ENCODE measurements around the gene GOSR1. TPM values are rescaled to one million over a fixed set of nuclear protein-coding genes. Genes with fewer than 3 reads are reported as not detected.
"Not testable (repeated sequence)": the region's sequence is repeated elsewhere in the genome, so short reads cannot be mapped to it uniquely, and the experiment has no call there.

Gene GOSR1
- total RNA-seq, 2 experiments from 2014 or later, result 43.2 to 45.6 TPM

- ATAC-seq (ENCODE audit: poor library complexity), result no peak
Measured at GRCh38 chr17:30458371-30458770, 18.8 kb upstream of the GOSR1 start.

GRCh38 chr17:30458797-30459413, 18.3 kb upstream of the GOSR1 start:
- intact Hi-C loops (cut with DNase I, micrococcal nuclease); H3K4me1 ChIP-seq (ENCODE audit: insufficient read depth, low read length); ATAC-seq (ENCODE audit: poor library complexity); POLR2A ChIA-PET; DNase-seq; H3K4me3 ChIP-seq (ENCODE audit: low read length); H3K27ac ChIP-seq (ENCODE audit: low read depth in 1 of 2, low read length in 2 of 2); H3K4me1 Mint-ChIP-seq (ENCODE audit: low read depth); H3K27ac Mint-ChIP-seq; H3K9me3 Mint-ChIP-seq; H3K4me3 Mint-ChIP-seq; H3K27me3 Mint-ChIP-seq; H3K27me3 ChIP-seq (ENCODE audit: control insufficient read depth in 1 of 2, insufficient read depth in 2 of 2, low read length in 2 of 2); H3K9me3 ChIP-seq (ENCODE audit: control insufficient read depth in 1 of 2, insufficient read depth in 1 of 2, low read length in 2 of 2): not testable (repeated sequence)
- H3K36me3 Mint-ChIP-seq (ENCODE audit: low read depth), result peaks cover 80% of the 10 kb centered on the region
- peaks cover 48% of the 10 kb centered on the region for H3K36me3 ChIP-seq (ENCODE audit: insufficient read depth, low read length)
- CTCF ChIA-PET, result interaction anchor here (0.6 kb wide), 1 partner anchor 27 kb away, joined by 3 read pairs; no protein-coding TSS in a partner anchor

More at GRCh38 chr17:30458371-30458770, 18.8 kb upstream of the GOSR1 start:
- TF ChIP-seq, protein P1, sequence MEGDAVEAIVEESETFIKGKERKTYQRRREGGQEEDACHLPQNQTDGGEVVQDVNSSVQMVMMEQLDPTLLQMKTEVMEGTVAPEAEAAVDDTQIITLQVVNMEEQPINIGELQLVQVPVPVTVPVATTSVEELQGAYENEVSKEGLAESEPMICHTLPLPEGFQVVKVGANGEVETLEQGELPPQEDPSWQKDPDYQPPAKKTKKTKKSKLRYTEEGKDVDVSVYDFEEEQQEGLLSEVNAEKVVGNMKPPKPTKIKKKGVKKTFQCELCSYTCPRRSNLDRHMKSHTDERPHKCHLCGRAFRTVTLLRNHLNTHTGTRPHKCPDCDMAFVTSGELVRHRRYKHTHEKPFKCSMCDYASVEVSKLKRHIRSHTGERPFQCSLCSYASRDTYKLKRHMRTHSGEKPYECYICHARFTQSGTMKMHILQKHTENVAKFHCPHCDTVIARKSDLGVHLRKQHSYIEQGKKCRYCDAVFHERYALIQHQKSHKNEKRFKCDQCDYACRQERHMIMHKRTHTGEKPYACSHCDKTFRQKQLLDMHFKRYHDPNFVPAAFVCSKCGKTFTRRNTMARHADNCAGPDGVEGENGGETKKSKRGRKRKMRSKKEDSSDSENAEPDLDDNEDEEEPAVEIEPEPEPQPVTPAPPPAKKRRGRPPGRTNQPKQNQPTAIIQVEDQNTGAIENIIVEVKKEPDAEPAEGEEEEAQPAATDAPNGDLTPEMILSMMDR (IDR thresholded peaks at IDR 0.05), result no peak
- H3K27ac ChIP-seq (ENCODE audit: low read depth in 1 of 2, low read length in 2 of 2), result no peak overlapping the region
- peaks cover 51% of the 10 kb centered on the region for H3K36me3 ChIP-seq (ENCODE audit: insufficient read depth, low read length)
- no peak overlapping the region for H3K27ac Mint-ChIP-seq
- intact Hi-C loops (cut with DNase I, micrococcal nuclease), result no loop called here
- H3K4me3 ChIP-seq (ENCODE audit: low read length), result no peak overlapping the region
- no peaks in the 10 kb centered on the region for H3K4me1 Mint-ChIP-seq (ENCODE audit: low read depth)
- H3K9me3 ChIP-seq (ENCODE audit: control insufficient read depth in 1 of 2, insufficient read depth in 1 of 2, low read length in 2 of 2), result no peaks in the 10 kb centered on the region
- CTCF ChIA-PET, result interaction anchor here (0.6 kb wide), 1 partner anchor 27 kb away, joined by 3 read pairs; no protein-coding TSS in a partner anchor
- H3K27me3 Mint-ChIP-seq, result no peaks in the 10 kb centered on the region
- no peaks in the 10 kb centered on the region for H3K9me3 Mint-ChIP-seq
- H3K36me3 Mint-ChIP-seq (ENCODE audit: low read depth), result peaks cover 80% of the 10 kb centered on the region
- no peak overlapping the region for H3K4me3 Mint-ChIP-seq
- POLR2A ChIA-PET, result no interaction called here
- no peak for DNase-seq
- H3K4me1 ChIP-seq (ENCODE audit: insufficient read depth, low read length), result no peaks in the 10 kb centered on the region
- H3K27me3 ChIP-seq (ENCODE audit: control insufficient read depth in 1 of 2, insufficient read depth in 2 of 2, low read length in 2 of 2), result no peaks in the 10 kb centered on the region

GRCh38 chr17:30468465-30468864, 8.7 kb upstream of the GOSR1 start:
- H3K36me3 Mint-ChIP-seq (ENCODE audit: low read depth), result peaks cover 26% of the 10 kb centered on the region

More at GRCh38 chr17:30468465-30468864, 8.7 kb upstream of the GOSR1 start:
- Histone ChIP-seq H3K27me3 (ENCODE audit: control insufficient read depth in 1 of 2, insufficient read depth in 2 of 2, low read length in 2 of 2) (peaks cover 0 to 4% of the 10 kb centered on the region in 2 experiments), H3K9me3 (ENCODE audit: control insufficient read depth in 1 of 2, insufficient read depth in 1 of 2, low read length in 2 of 2) (no peaks in the 10 kb centered on the region), H3K36me3 (ENCODE audit: insufficient read depth, low read length) (peaks cover 8% of the 10 kb centered on the region), H3K4me3 (ENCODE audit: low read length) (no peak overlapping the region), H3K4me1 (ENCODE audit: insufficient read depth, low read length) (no peaks in the 10 kb centered on the region), H3K27ac (ENCODE audit: low read depth in 1 of 2, low read length in 2 of 2) (no peak overlapping the region)
- H3K27ac Mint-ChIP-seq, result no peak overlapping the region
- no peaks in the 10 kb centered on the region for H3K4me1 Mint-ChIP-seq (ENCODE audit: low read depth)
- ATAC-seq (ENCODE audit: poor library complexity), result no peak
- H3K27me3 Mint-ChIP-seq, result no peaks in the 10 kb centered on the region
- POLR2A ChIA-PET, result interaction anchor here (0.6 to 1.0 kb wide), 2 partner anchors 9 kb away, joined by 3 to 4 read pairs; partner anchors contain the start of gene GOSR1
- CTCF ChIA-PET, result interaction anchor here (3.2 kb wide), 1 partner anchor 8 kb away, joined by 14 read pairs; the partner anchor contains the start of gene GOSR1
- H3K4me3 Mint-ChIP-seq, result no peak overlapping the region
- TF ChIP-seq, protein P1 (IDR thresholded peaks at IDR 0.05), result no peak
- intact Hi-C loops (cut with DNase I, micrococcal nuclease), result no loop called here
- H3K9me3 Mint-ChIP-seq, result no peaks in the 10 kb centered on the region
- DNase-seq, result no peak
